ENCODE data around the gene NTSR1.

Gene NTSR1

DNA sequence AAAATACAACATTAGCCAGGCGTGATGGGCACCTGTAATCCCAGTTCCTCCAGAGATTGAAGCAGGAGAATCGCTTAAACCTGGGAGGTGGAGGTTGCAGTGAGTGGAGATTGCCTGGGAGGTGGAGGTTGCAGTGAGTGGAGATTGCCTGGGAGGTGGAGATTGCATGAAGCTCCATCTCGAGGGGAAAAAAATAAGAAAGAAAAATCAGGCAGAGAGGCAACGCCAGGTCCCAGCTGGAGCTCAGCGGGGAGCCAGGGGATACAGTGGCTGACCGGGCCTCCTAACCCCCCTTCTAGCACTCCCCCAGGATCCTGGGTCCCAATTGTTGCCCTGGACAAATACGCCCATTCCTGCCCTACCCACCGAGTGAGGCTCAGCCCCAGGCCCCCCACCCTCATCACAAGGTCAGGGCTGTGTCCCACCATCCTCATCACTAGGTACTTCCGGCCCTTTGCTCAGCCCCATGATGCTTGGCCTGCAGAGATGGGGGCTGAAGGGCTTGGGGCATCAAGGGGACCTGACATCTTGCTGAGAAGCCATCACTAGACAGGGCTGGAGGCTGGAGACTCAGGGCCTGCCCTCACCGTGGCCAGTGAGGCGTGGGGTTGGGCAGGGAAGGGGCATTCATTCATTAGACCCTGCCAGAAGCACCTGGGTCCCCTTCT lies 97.9 kb downstream of the NTSR1 start:
- DNase-seq (ENCODE audit: low read depth) = no peak
- TF ChIP-seq, protein P1, sequence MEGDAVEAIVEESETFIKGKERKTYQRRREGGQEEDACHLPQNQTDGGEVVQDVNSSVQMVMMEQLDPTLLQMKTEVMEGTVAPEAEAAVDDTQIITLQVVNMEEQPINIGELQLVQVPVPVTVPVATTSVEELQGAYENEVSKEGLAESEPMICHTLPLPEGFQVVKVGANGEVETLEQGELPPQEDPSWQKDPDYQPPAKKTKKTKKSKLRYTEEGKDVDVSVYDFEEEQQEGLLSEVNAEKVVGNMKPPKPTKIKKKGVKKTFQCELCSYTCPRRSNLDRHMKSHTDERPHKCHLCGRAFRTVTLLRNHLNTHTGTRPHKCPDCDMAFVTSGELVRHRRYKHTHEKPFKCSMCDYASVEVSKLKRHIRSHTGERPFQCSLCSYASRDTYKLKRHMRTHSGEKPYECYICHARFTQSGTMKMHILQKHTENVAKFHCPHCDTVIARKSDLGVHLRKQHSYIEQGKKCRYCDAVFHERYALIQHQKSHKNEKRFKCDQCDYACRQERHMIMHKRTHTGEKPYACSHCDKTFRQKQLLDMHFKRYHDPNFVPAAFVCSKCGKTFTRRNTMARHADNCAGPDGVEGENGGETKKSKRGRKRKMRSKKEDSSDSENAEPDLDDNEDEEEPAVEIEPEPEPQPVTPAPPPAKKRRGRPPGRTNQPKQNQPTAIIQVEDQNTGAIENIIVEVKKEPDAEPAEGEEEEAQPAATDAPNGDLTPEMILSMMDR (conservative IDR thresholded peaks at IDR 0.05; ENCODE audit: control insufficient read depth, insufficient read depth, low read depth, low read length) = no peak
- H3K4me3 ChIP-seq (ENCODE audit: control insufficient read depth, low read depth, low read length) = peak overlapping the region; percentile 66

DNA sequence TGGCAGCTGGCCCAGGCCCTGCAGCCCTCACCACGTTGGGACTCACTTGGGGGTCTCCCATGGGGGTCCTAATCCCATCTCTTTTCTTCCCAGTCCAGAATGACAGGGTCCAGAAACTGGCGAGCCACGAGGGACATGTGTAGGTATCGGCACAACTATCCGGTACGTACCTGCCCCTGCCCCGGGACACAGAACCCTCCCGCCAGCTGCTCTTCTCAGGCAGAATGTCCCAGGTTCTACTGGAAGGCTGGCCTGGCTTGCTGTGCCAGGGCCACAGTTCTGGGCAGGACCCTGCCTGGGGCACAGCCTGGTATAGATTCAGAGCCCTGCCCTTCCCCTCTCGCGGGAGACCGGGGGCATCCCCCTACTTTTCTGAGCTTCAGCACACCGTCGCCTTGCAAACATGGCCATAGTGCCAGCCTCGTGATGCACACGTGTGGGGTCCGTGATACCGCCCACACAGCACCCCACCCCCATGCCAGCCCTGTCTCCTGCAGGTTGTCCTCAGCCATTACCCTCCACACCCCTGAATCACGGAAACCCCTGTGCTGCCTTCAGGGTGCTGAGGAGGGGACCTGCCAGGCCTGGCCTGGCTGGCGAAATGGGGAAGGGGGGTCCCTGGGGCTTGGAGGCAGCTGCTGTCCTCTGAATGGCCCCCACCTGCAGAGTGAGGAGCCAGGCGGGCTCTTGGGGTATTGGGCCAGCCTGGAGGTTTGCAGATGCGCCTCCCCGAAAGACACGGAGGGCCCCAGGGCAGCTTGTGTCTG lies 99.0 kb downstream of the NTSR1 start:
- TF ChIP-seq, protein P1 (conservative IDR thresholded peaks at IDR 0.05; ENCODE audit: control insufficient read depth, insufficient read depth, low read depth, low read length) = no peak
- no peak overlapping the region for H3K4me3 ChIP-seq (ENCODE audit: control insufficient read depth, low read depth, low read length)
- no peak for DNase-seq (ENCODE audit: low read depth)

DNA sequence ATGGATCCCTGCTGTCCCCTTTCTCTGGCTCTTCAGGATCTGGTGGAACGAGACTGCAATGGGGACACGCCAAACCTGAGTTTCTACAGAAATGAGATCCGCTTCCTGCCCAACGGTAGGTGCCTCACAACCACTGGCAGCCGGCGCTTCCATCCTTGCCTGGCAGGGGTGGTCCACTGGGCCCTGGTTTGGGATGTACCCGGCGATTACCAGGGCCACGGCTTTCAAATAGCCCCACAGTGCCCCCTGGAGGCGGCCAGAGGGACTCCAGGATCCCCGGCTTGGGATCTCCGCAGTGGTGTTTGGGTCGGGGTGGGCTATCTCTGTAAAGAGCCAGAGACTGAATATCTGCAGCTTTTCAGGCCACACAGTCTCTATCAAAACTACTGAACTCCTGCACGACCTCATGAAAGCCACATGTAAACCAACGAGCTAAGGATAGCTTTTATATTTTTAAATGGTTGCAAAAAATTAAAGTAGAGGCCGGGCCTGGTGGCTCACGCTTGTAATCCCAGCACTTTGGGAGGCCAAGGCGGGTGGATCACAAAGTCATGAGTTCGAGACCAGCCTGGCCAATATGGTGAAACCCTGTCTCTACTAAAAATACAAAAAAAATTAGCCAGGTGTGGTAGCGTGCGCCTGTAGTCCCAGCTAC lies 99.7 kb downstream of the NTSR1 start:
- H3K4me3 ChIP-seq (ENCODE audit: control insufficient read depth, low read depth, low read length) = no peak overlapping the region
- DNase-seq (ENCODE audit: low read depth) = peak; percentile 54
- TF ChIP-seq, protein P1 (conservative IDR thresholded peaks at IDR 0.05; ENCODE audit: control insufficient read depth, insufficient read depth, low read depth, low read length) = peak; percentile 76

DNA sequence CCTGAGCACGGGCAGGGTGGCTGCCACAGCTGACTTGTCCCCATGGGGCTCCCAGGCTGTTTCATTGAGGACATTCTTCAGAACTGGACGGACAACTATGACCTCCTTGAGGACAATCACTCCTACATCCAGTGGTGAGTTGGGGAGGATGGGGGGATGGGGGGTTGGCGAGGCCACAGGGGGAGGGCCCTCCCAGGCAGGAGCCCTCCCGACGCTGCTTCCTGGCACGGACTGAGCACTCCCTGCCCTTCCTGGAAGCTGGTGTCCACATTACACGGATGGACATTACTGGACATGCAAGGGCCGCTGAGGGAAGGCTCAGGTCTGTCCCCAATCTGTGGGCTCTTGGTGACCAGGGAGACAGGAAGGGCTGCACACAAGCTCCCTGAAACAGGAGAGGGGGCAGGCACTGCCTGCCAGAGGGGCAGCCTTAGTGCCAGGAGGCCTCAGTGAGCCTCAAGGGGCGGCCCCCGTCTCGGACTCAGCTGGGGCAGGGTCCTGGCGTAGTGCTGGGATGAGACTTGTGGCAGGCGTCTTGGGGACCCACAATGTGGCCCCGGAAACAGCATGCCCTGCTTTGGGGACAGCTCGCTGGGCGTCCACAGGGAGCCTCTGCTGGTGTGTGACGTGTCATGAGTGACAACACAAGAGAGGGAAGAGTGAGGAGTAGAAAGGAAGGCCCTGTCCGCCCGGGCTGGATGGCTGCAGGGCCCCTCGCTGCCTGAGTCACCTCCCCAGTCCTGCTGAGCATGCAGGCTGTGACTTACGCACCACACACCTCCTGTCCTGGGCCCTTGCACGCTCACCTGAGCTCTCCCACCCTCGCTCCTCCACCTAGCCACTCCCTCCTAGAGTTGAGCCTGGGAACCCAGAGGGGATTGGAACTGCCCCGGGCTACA lies 101.1 kb downstream of the NTSR1 start:
- H3K4me3 ChIP-seq (ENCODE audit: control insufficient read depth, low read depth, low read length) = no peak overlapping the region
- TF ChIP-seq, protein P1 (conservative IDR thresholded peaks at IDR 0.05; ENCODE audit: control insufficient read depth, insufficient read depth, low read depth, low read length) = no peak
- no peak for DNase-seq (ENCODE audit: low read depth)

DNA sequence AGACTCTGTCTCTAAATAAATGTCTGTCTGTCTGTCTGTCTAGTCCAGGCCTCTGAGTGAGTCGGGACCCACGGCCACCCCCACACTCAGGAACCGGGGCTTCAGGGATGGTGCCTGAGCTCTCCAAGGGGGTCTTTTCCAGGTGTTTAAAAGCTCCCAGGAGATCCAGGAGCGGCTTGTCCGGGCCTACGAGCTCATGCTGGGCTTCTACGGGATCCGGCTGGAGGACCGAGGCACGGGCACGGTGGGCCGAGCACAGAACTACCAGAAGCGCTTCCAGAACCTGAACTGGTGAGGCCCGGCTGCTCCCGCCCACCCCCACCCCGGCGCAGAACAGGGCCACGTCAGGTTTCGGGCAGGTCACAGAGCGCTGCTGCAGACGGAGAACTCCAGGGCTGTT lies 102.7 kb downstream of the NTSR1 start:
- no peak overlapping the region for H3K4me3 ChIP-seq (ENCODE audit: control insufficient read depth, low read depth, low read length)
- DNase-seq (ENCODE audit: low read depth) = no peak
- TF ChIP-seq, protein P1 (conservative IDR thresholded peaks at IDR 0.05; ENCODE audit: control insufficient read depth, insufficient read depth, low read depth, low read length) = no peak

DNA sequence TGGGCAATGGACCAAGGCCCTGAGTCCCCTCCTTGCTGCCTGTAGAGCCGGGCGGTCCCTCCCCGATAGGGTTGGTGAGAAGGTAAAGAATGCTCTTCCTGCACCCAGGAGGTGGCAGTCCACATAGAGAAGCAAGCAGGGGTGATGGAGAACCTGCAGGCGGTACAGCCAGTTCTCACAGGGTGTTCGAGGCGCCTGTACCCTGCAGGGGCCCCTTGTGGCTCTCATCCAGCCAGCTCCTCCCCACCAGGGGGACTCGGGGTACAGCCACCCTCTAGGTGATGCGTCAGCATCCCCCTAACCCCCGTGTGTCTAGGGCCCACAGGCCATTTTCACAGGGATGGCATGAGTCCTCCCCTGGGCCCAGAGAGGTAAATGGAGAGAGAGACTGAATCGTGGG lies 103.1 kb downstream of the NTSR1 start:
- TF ChIP-seq, protein P1 (conservative IDR thresholded peaks at IDR 0.05; ENCODE audit: control insufficient read depth, insufficient read depth, low read depth, low read length) = no peak
- H3K4me3 ChIP-seq (ENCODE audit: control insufficient read depth, low read depth, low read length) = no peak overlapping the region
- no peak for DNase-seq (ENCODE audit: low read depth)
